ENCODE measurements around the gene ASH1L. TPM values are rescaled to one million over a fixed set of nuclear protein-coding genes. Genes with fewer than 3 reads are reported as not detected.

Gene ASH1L
- total RNA-seq, 3 donors from 2014 or later, result 83.2 to 103 (median 85.6) TPM

- peaks cover 5 to 9% of the 10 kb centered on the region in 2 donors for H3K4me1 ChIP-seq
These were observed 240.7 kb downstream of the ASH1L start for GRCh38 chr1:155321639-155322503.

GRCh38 chr1:155320661-155321617, 241.7 kb downstream of the ASH1L start, which contains the start of gene RUSC1:
TSS of gene RUSC1 (plus strand) at chr1:155320894. CDS start at chr1:155321774, 880 bp downstream.
- Histone ChIP-seq H3K4me3 (peak within 1 kb of the TSS; percentile 73 to 82 (median 79)), H3K4me1 (peaks cover 5 to 9% of the 10 kb centered on the region in 2 donors), H3K27me3 (no peaks in the 10 kb centered on the region), H3K9me3 (no peaks in the 10 kb centered on the region), H3K36me3 (no peaks in the 10 kb centered on the region), H3K27ac (peak within 1 kb of the TSS; percentile 90 to 97)
- DNase-seq (ENCODE audit: low spot score in 2 of 2), result peak; percentile 46 to 61
- intact Hi-C loops (cut with DNase I; ENCODE audit: low total_unique reads), result loop anchor here (5.0 kb wide), 1 partner anchor 69 kb away; no protein-coding TSS in a partner anchor
- TF ChIP-seq CTCF (IDR thresholded peaks at IDR 0.05) (no peak), POLR2A (IDR thresholded peaks at IDR 0.05) (no peak), POLR2AphosphoS5 (IDR thresholded peaks at IDR 0.05) (no peak)

More at GRCh38 chr1:155321639-155322503, 240.7 kb downstream of the ASH1L start:
- Histone ChIP-seq H3K27me3 (no peaks in the 10 kb centered on the region), H3K36me3 (no peaks in the 10 kb centered on the region), H3K27ac (peak overlapping the region; percentile 90 to 97), H3K4me3 (peak overlapping the region; percentile 73 to 82 (median 79)), H3K9me3 (no peaks in the 10 kb centered on the region)
- DNase-seq (ENCODE audit: low spot score in 2 of 2), result no peak
- intact Hi-C loops (cut with DNase I; ENCODE audit: low total_unique reads), result loop anchor here (5.0 kb wide), 1 partner anchor 70 kb away; no protein-coding TSS in a partner anchor
- TF ChIP-seq POLR2A (IDR thresholded peaks at IDR 0.05), result no peak
- no peak for TF ChIP-seq CTCF (IDR thresholded peaks at IDR 0.05)
- no peak for TF ChIP-seq POLR2AphosphoS5 (IDR thresholded peaks at IDR 0.05)

- H3K36me3 ChIP-seq, result no peaks in the 10 kb centered on the region
- no peak for DNase-seq (ENCODE audit: low spot score in 2 of 2)
- H3K4me3 ChIP-seq, result peak overlapping the region; percentile 73 to 82 (median 79)
- no peaks in the 10 kb centered on the region for H3K27me3 ChIP-seq
- H3K4me1 ChIP-seq, result peaks cover 5% of the 10 kb centered on the region in 2 donors
- TF ChIP-seq POLR2AphosphoS5 (IDR thresholded peaks at IDR 0.05) (no peak), CTCF (IDR thresholded peaks at IDR 0.05) (no peak), POLR2A (IDR thresholded peaks at IDR 0.05) (no peak)
- intact Hi-C loops (cut with DNase I; ENCODE audit: low total_unique reads), result loop anchor here (5.0 kb wide), 1 partner anchor 68 kb away; no protein-coding TSS in a partner anchor
- H3K27ac ChIP-seq, result peak overlapping the region in 1 of 2 donors; percentile 97
- H3K9me3 ChIP-seq, result no peaks in the 10 kb centered on the region
These were observed 242.4 kb downstream of the ASH1L start for GRCh38 chr1:155320252-155320651.

GRCh38 chr1:155319536-155319935, 243.1 kb downstream of the ASH1L start:
- no peak overlapping the region for H3K27ac ChIP-seq

More at GRCh38 chr1:155319536-155319935, 243.1 kb downstream of the ASH1L start:
- Histone ChIP-seq H3K9me3 (no peaks in the 10 kb centered on the region), H3K4me1 (peaks cover 5% of the 10 kb centered on the region in 2 donors), H3K27me3 (no peaks in the 10 kb centered on the region), H3K4me3 (no peak overlapping the region), H3K36me3 (no peaks in the 10 kb centered on the region)
- no peak for DNase-seq (ENCODE audit: low spot score in 2 of 2)
- intact Hi-C loops (cut with DNase I; ENCODE audit: low total_unique reads), result no loop called here
- TF ChIP-seq POLR2AphosphoS5 (IDR thresholded peaks at IDR 0.05), result no peak
- TF ChIP-seq CTCF (IDR thresholded peaks at IDR 0.05), result no peak
- TF ChIP-seq POLR2A (IDR thresholded peaks at IDR 0.05), result no peak

All from breast epithelium (tissue), 4 donors.